Lower leg skin (tissue), 4 donors: ENCODE data around the gene KBTBD12. TPM values are rescaled to one million over a fixed set of nuclear protein-coding genes. Genes with fewer than 3 reads are reported as not detected.

Experiments
- DNase-seq, 2 donors: peaks; one replicate each; pipeline ENCODE4 v3.0.0-alpha.2; 2019; ENCODE audit warnings: low spot score in 2 of 2
- H3K4me3 ChIP-seq: fragments of 200-600 bp; sonication (generic); 2 replicates; pipeline ENCODE4 v1.5.1; 2017; ENCODE audit warnings: mild to moderate bottlenecking, low read depth; ENCODE audit not compliant: poor library complexity, severe bottlenecking
- POLR2A ChIP-seq, 2 donors: fragments of 450-650 bp; IDR thresholded peaks; one replicate each; pipeline ENCODE4 v1.6.1; 2016 to 2017; ENCODE audit warnings: antibody characterized with exemption in 2 of 2, mild to moderate bottlenecking in 1 of 2, moderate library complexity in 1 of 2
- WGBS, 2 donors: methylation state at CpG; one replicate each; pipeline ENCODE4 v1.1.5; 2018; 5-methylcytosine and 5-hydroxymethylcytosine counted together
- intact Hi-C: fragments of 100-400 bp; cut with DNase I; formaldehyde crosslinking; loops from one replicate; pipeline ENCODE4 v1.15.0; 2023; ENCODE audit warnings: low total_unique reads
- total RNA-seq, 4 donors: library from RNA; depleted of rRNA; stranded (reverse); fragments of >200 nt; gene quantifications; one replicate each; pipeline ENCODE4 v1.1.0, GENCODE V29; 2016
- TF ChIP-seq, protein P1 (sequence below), 3 donors: fragments of 450-650 bp; IDR thresholded peaks; one replicate each; pipeline ENCODE4 v1.5.1; 2016; ENCODE audit warnings: antibody characterized with exemption in 3 of 3, mild to moderate bottlenecking in 3 of 3, moderate library complexity in 2 of 3

The KBTBD12 gene
- total RNA-seq, 4 donors from 2014 or later: 0.22 to 0.23 TPM; not detected in 2

DNA sequence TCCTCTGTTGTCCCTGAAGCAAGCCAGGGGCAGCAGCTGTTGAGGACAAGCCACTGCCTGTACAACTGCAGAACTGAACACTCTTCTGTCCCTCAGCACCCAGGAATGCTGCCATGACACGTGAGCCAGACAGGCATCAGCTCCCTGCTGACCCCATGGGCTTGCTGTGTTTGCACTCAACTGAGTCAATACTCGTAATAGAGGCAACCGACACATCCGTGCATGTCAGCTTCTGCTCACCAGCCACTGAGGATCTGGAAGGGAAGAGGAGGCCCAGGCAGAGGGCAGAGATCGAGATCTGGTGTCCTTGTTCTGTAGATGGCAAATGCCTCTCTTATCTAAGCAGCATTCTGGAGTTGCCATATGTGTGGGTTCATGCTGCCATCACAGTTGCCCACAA, 82.9 kb downstream of the KBTBD12 start:
- 83 to 90% methylated on average over 5 of the region's 5 CpGs for WGBS, 2 donors

DNA sequence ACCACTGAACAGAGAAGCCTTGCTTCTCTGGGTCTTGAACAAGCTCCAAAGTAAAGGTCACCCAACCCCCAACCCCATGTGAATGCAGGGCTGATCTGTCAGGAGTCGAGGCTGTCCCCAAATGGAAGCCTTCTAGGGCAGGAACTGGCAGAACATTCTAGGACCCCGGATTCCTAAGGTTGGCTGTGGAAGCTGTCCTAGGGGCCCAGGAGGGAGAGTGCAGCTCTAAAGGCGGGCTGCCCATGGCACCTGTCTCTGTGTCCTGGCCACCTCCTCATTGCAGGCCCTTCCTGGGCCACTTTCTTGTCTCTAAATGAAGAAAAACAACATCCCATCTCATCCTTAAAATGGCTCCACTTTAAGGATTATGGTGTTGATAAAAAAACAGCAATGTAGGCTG, 83.6 kb downstream of the KBTBD12 start:
- WGBS, 2 donors: 84 to 86% methylated on average over 3 of the region's 3 CpGs
- TF ChIP-seq, protein P1, sequence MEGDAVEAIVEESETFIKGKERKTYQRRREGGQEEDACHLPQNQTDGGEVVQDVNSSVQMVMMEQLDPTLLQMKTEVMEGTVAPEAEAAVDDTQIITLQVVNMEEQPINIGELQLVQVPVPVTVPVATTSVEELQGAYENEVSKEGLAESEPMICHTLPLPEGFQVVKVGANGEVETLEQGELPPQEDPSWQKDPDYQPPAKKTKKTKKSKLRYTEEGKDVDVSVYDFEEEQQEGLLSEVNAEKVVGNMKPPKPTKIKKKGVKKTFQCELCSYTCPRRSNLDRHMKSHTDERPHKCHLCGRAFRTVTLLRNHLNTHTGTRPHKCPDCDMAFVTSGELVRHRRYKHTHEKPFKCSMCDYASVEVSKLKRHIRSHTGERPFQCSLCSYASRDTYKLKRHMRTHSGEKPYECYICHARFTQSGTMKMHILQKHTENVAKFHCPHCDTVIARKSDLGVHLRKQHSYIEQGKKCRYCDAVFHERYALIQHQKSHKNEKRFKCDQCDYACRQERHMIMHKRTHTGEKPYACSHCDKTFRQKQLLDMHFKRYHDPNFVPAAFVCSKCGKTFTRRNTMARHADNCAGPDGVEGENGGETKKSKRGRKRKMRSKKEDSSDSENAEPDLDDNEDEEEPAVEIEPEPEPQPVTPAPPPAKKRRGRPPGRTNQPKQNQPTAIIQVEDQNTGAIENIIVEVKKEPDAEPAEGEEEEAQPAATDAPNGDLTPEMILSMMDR (IDR thresholded peaks at IDR 0.05): no peak
- no peak for TF ChIP-seq POLR2A (IDR thresholded peaks at IDR 0.05)
- H3K4me3 ChIP-seq: no peak overlapping the region
- intact Hi-C loops: no loop called here
- peak in 1 of 2 donors; percentile 32 for DNase-seq

More for the DNA sequence above, 82.9 kb downstream of the KBTBD12 start:
- peak in 1 of 2 donors; percentile 28 for DNase-seq
- no peak overlapping the region for H3K4me3 ChIP-seq
- intact Hi-C loops: no loop called here
- no peak for TF ChIP-seq POLR2A (IDR thresholded peaks at IDR 0.05)
- TF ChIP-seq, protein P1 (IDR thresholded peaks at IDR 0.05): no peak

DNA sequence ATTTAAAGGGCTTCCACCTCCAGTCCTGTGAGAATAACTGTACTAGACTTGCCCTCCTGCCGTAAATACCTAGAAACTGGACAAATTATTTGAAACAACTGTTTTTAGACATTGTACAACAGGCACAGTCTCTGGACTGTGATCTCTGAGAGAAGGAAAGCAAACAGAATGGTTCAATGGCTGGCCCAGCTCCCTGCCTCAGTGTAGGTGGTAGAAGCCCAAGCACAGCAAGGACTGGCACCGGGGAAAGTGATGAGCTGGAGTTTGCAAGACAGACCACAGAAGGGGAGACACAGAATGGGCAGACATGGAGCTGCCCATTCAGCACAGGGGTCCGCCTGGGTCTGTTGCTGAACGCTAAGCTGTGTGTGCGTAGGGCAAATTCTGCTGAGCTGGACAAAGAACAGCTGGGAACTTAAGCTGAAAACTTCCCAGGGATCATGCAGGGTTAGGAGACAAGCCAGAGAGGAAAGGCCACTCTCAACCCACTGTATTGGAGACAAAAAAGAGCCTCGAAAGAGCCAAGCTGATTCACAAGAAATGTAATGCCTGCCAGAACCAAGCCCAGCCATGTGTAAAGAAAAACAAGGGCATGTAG, 84.6 kb downstream of the KBTBD12 start:
- no peak for TF ChIP-seq POLR2A (IDR thresholded peaks at IDR 0.05)
- TF ChIP-seq, protein P1 (IDR thresholded peaks at IDR 0.05): no peak
- intact Hi-C loops: no loop called here
- 84 to 89% methylated on average over 6 of the region's 6 CpGs for WGBS, 2 donors
- DNase-seq: peak in 1 of 2 donors; percentile 26
- H3K4me3 ChIP-seq: no peak overlapping the region

DNA sequence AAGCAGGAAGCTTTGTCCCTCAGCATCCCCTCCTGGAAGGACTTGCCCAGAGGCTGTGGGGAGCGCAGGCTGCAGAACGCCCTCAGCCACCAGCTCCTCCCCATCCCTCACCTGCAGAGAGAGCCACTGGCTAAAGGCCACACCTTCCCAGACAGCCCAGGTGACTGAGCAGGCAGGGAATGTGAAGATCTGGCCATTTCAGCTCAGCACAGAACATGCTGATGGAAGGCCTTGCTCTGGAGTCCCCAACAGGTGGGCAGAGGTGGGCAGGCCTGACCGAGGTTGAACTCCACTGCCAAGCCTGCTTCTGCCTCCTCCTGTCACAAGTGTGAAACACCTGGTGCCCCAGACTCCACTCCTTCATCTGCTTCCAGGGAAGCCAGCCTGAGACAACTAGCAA, 86.5 kb downstream of the KBTBD12 start:
- peak in 1 of 2 donors; percentile 65 for DNase-seq
- no peak overlapping the region for H3K4me3 ChIP-seq
- intact Hi-C loops: no loop called here
- 46 to 56% methylated on average over 3 of the region's 3 CpGs for WGBS, 2 donors
- TF ChIP-seq, protein P1 (IDR thresholded peaks at IDR 0.05): no peak

DNA sequence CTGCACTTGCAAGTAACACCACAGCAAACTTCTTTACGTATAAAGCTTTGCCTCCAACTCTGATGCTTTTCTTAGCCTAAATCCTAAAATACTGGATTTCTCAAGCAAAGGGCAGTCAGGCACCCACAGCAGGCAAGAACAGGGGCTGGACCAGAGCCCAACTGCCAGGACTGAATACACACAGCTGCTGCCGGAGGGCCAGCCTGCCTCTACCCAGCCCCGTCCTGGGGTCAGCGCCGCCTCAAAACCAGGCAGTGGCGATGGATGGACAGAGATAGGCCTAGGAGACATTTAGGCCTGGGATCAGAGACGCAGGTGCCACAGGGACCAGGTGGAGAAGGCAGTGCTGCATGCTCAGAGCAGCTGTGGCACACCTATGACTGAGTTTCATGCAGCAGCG, 89.6 kb downstream of the KBTBD12 start:
- no peak for TF ChIP-seq POLR2A (IDR thresholded peaks at IDR 0.05)
- TF ChIP-seq, protein P1 (IDR thresholded peaks at IDR 0.05): no peak
- no peak for DNase-seq
- 90 to 97% methylated on average over 8 of the region's 8 CpGs for WGBS, 2 donors
- H3K4me3 ChIP-seq: no peak overlapping the region
- intact Hi-C loops: no loop called here
